Lung (tissue), 12 donors: Measurements from ENCODE around the gene IFT43. TPM values are rescaled to one million over a fixed set of nuclear protein-coding genes. Genes with fewer than 3 reads are reported as not detected.

Experiments
- ATAC-seq: fragments of 200-7000 bp; cut with Tn5 transposase; one replicate; pipeline ENCODE4 v1.9.1; 2020; ENCODE audit warnings: moderate number of reproducible peaks; ENCODE audit not compliant: insufficient read depth, low FRiP score
- DNase-seq, 3 donors: peaks; one replicate each; pipeline ENCODE4 v3.0.0-alpha.2; 2013 to 2017
- H3K27ac ChIP-seq, 2 donors: one replicate each; pipeline ENCODE4 v1.5.1; 2013; ENCODE audit warnings: mild to moderate bottlenecking in 2 of 2, moderate library complexity in 2 of 2, control low read depth in 1 of 2, inconsistent platforms in 1 of 2, low read depth in 1 of 2, low read length in 1 of 2
- H3K27me3 ChIP-seq, 3 donors: one replicate each; pipeline ENCODE4 v1.5.1; 2013; ENCODE audit warnings: low read length in 2 of 3; ENCODE audit not compliant: control insufficient read depth in 3 of 3, insufficient read depth in 3 of 3
- H3K36me3 ChIP-seq, 4 donors: one replicate each; pipeline ENCODE4 v1.5.1; 2013; ENCODE audit warnings: low read length in 4 of 4, mild to moderate bottlenecking in 1 of 4, moderate library complexity in 1 of 4; ENCODE audit not compliant: control insufficient read depth in 4 of 4, insufficient read depth in 4 of 4
- H3K4me1 ChIP-seq, 5 donors: one replicate each; pipeline ENCODE4 v1.5.1; 2013; ENCODE audit warnings: low read length in 5 of 5, mild to moderate bottlenecking in 2 of 5, moderate library complexity in 1 of 5; ENCODE audit not compliant: control insufficient read depth in 5 of 5, insufficient read depth in 5 of 5
- H3K4me3 ChIP-seq: one replicate; pipeline ENCODE4 v1.5.1; 2013; ENCODE audit warnings: mild to moderate bottlenecking, control low read depth, moderate library complexity
- H3K9ac ChIP-seq, 2 donors: one replicate each; pipeline ENCODE4 v1.5.1; 2013; ENCODE audit warnings: low read length in 2 of 2, control low read depth in 1 of 2; ENCODE audit not compliant: insufficient read depth in 1 of 2
- H3K9me3 ChIP-seq, 4 donors: one replicate each; pipeline ENCODE4 v1.5.1; 2013; ENCODE audit warnings: low read length in 3 of 4, mild to moderate bottlenecking in 1 of 4, moderate library complexity in 1 of 4; ENCODE audit not compliant: control insufficient read depth in 4 of 4, insufficient read depth in 3 of 4
- WGBS, 2 donors: extraction: QIAGEN DNeasy Blood & Tissue Kit; methylation state at CpG; one replicate each; pipeline ENCODE4 v1.1.7; 2013; 5-methylcytosine and 5-hydroxymethylcytosine counted together
- polyA plus RNA-seq, 2 donors: library from polyadenylated mRNA; stranded (reverse); fragments of 200-250 nt; gene quantifications; one replicate each; pipeline ENCODE4 v1.2.1, GENCODE V29; 2013
- total RNA-seq, 2 donors: library from RNA; depleted of rRNA in 1 of 2; stranded (reverse); fragments of >200 nt in 1 of 2; gene quantifications; one replicate each; pipeline ENCODE4 v1.2.1, GENCODE V29; 2014 to 2021
- TF ChIP-seq, protein P1 (sequence below): IDR thresholded peaks from 2 replicates; pipeline ENCODE4 v1.5.1; 2012; ENCODE audit warnings: mild to moderate bottlenecking; ENCODE audit errors: control extremely low read depth, extremely low read depth
- donor health status: control.
- donor health status: control.
- donor health status: Bipolar disorder and iron deficiency.
- donor health status: healthy.
- donor health status: DM: yes; HTN: yes; CAD: no.

Gene IFT43
- total and polyA plus RNA-seq, 4 donors = 35.4 to 51.6 (median 40.4) TPM

DNA sequence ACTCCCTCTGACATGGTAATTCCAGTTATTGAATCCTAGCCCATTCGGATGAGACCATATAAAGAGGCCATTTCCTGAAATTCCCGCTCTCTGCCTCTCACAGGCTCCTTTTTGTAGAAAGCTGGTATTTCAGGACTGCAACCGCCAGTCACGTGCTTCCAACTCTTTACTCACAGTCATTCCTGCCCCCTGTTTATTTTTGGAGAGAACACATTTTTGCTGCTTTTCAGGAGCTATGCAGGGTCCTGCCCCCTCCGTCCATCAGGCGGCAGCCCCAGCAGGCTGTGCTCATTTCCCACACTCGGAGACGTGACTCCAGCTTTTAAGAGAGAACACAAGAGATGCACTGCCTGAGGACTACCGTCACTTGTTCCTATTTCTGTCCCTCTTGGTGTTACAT lies 26.8 kb downstream of the IFT43 start:
- H3K4me1 ChIP-seq = peaks cover 0 to 20% (median 9%) of the 10 kb centered on the region in 5 donors
- no peak for ATAC-seq
- WGBS, 2 donors = 75 to 83% methylated on average over 9 of the region's 9 CpGs
- H3K27me3 ChIP-seq = no peaks in the 10 kb centered on the region
- peak; percentile 75 to 82 (median 78) for DNase-seq
- peaks cover 2 to 34% (median 18%) of the 10 kb centered on the region in 4 donors for H3K36me3 ChIP-seq
- TF ChIP-seq, protein P1, sequence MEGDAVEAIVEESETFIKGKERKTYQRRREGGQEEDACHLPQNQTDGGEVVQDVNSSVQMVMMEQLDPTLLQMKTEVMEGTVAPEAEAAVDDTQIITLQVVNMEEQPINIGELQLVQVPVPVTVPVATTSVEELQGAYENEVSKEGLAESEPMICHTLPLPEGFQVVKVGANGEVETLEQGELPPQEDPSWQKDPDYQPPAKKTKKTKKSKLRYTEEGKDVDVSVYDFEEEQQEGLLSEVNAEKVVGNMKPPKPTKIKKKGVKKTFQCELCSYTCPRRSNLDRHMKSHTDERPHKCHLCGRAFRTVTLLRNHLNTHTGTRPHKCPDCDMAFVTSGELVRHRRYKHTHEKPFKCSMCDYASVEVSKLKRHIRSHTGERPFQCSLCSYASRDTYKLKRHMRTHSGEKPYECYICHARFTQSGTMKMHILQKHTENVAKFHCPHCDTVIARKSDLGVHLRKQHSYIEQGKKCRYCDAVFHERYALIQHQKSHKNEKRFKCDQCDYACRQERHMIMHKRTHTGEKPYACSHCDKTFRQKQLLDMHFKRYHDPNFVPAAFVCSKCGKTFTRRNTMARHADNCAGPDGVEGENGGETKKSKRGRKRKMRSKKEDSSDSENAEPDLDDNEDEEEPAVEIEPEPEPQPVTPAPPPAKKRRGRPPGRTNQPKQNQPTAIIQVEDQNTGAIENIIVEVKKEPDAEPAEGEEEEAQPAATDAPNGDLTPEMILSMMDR = no peak
- no peak overlapping the region for H3K4me3 ChIP-seq
- H3K9ac ChIP-seq = no peak overlapping the region
- H3K27ac ChIP-seq = no peak overlapping the region
- peaks cover 0 to 1% (median 0%) of the 10 kb centered on the region in 4 donors for H3K9me3 ChIP-seq

DNA sequence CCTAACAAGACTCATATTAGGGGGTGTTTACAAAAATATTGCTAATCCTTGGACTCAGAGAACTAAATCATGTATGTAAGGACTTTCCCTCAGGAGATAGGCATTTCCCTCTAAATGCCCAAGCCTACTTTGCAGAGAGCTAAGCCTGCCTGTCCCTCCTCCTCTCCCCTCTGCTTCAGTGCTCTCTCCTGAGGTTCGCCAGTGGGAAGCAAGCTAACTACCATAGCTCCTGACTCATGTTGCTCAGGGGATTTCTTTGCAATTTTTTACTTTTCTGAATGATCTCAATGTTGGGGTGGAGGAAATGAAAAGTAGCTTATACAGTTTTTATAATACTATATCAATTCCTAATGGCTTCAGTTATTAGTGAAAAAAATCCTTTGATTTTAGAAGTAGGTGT lies 29.6 kb downstream of the IFT43 start:
- ATAC-seq (no peak), DNase-seq (no peak)
- TF ChIP-seq, protein P1 = no peak
- Histone ChIP-seq H3K4me1 (peaks cover 0 to 20% (median 9%) of the 10 kb centered on the region in 5 donors), H3K27me3 (no peaks in the 10 kb centered on the region), H3K36me3 (peaks cover 2 to 33% (median 17%) of the 10 kb centered on the region in 4 donors), H3K27ac (no peak overlapping the region), H3K9me3 (peaks cover 0 to 4% (median 0%) of the 10 kb centered on the region in 4 donors), H3K4me3 (no peak overlapping the region), H3K9ac (no peak overlapping the region)
- WGBS, 2 donors = 95 to 100% methylated on average over 1 of the region's 1 CpG

DNA sequence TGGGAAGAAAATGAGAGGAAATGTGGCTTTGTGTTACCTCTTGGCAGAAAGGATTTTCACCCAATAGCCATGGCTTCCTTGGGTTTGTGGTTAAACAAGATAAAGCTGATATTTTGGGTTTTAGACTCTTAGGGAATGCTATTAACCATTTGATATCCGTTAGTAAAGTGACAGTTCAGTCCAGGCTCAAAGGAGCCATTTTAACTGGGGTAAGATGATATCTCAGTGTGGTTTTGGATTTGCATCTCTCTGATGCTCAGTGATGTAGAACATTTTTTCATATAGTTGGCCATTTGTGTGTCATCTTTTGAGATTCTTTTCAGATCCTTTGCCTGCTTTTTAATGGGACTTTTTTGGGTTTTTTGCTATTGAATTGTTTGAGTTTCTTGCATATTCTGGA lies 30.1 kb downstream of the IFT43 start:
- 78 to 89% methylated on average over 1 of the region's 1 CpG for WGBS, 2 donors
- H3K4me1 ChIP-seq = peaks cover 0 to 20% (median 9%) of the 10 kb centered on the region in 5 donors
- H3K27ac ChIP-seq = no peak overlapping the region
- H3K9me3 ChIP-seq = peaks cover 0 to 4% (median 1%) of the 10 kb centered on the region in 4 donors
- no peak overlapping the region for H3K4me3 ChIP-seq
- no peaks in the 10 kb centered on the region for H3K27me3 ChIP-seq
- DNase-seq = no peak
- no peak for ATAC-seq
- TF ChIP-seq, protein P1 = no peak
- no peak overlapping the region for H3K9ac ChIP-seq
- H3K36me3 ChIP-seq = peaks cover 3 to 37% (median 19%) of the 10 kb centered on the region in 4 donors

DNA sequence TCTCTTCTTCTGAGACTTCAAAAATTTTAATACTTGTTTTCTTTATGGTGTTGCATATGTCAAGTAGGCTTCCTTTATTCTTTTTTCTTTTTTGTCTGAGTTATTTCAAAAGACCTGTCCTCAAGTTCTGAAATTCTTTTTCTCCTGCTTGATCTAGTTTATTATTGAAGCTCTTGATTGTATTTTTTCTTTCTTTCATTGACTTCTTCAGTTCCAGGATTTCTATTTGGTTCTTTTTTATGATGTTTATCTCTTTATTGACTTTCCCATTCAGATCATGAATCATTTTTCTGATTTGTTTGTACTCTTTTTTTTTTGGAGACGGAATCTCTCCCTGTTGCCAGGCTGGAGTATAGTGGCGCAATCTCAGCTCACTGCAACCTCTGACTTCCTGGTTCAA lies 34.1 kb downstream of the IFT43 start:
- 91 to 93% methylated on average over 2 of the region's 2 CpGs for WGBS, 2 donors
- TF ChIP-seq, protein P1 = no peak
- DNase-seq (no peak), ATAC-seq (no peak)
- Histone ChIP-seq H3K27me3 (no peaks in the 10 kb centered on the region), H3K9me3 (peaks cover 0 to 4% (median 1%) of the 10 kb centered on the region in 4 donors), H3K9ac (no peak overlapping the region), H3K36me3 (peaks cover 3 to 41% (median 18%) of the 10 kb centered on the region in 4 donors), H3K4me1 (peaks cover 0 to 4% (median 0%) of the 10 kb centered on the region in 5 donors), H3K27ac (no peak overlapping the region), H3K4me3 (no peak overlapping the region)
